ENCODE measurements around the gene DMD. TPM values are rescaled to one million over a fixed set of nuclear protein-coding genes. Genes with fewer than 3 reads are reported as not detected.

DMD gene
- total RNA-seq, 1 donor from 2014 or later = 0.64 TPM

- intact Hi-C loops (cut with micrococcal nuclease) = no loop called here
Measured at GRCh38 chrX:31255310-31256033, 1955.9 kb downstream of the DMD start.

- intact Hi-C loops (cut with micrococcal nuclease) = no loop called here
Measured at GRCh38 chrX:31252133-31252532, 1959.2 kb downstream of the DMD start.

GRCh38 chrX:31251336-31251735, 1960.0 kb downstream of the DMD start:
- intact Hi-C loops (cut with micrococcal nuclease) = no loop called here

DNA sequence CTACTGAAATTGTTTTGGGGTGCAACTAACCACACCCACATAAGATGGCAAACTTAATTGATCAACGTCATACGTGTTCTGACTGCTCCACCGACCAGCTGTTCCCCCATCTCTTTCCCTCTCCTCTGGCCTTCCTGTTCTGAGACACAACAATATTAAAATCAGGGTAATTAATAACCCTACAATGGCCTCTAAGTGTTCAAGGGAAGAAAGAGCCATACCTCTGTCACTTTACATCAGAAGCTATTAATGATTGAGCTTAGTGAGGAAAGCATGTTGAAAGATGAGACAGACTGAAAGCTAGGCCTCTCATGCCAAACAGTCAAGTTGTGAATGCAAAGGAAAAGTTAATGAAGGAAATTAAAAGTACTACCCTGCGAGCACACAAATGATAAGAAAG, 1965.6 kb downstream of the DMD start:
- intact Hi-C loops (cut with micrococcal nuclease) = no loop called here

DNA sequence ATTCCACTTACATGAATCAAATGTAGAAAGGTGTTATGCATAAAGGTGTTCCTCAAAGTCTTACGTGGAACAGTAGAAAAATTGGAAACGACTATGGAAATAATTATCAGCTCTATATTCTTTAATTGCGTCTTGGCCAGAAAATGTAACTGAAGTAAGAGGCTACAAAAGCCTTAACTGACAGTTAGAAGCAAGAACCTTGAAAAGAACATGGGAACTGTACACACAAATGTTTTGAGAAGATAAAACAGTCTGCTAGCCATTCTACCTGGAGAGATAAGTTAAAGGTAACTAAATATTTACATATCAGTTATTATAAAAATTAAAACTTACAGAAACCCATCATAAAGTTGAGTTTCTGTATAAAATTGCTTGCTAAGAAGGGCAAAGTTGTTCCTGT, 1967.5 kb downstream of the DMD start:
- intact Hi-C loops (cut with micrococcal nuclease) = no loop called here

GRCh38 chrX:31240982-31241381, 1970.4 kb downstream of the DMD start:
- intact Hi-C loops (cut with micrococcal nuclease) = no loop called here

GRCh38 chrX:31237189-31237588, 1974.2 kb downstream of the DMD start:
- intact Hi-C loops (cut with micrococcal nuclease) = no loop called here

DNA sequence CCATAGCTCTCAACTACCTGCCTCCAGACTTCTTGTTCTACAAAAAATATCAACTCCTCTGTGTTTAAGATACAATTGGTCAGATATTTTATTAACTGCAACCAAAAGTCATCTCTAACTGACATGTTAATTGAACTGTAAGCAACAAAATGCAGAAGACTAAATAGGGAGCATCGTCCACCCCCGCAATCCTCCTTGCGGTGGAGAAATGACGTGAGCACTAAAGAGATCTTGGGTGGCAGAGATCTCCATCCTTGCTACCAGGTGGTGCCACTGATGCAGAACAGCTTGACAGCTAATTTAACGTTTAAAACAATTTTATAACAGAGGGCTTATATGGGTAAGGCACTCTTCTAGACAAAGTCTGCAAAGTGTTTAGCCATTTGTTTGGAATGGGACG, 1975.1 kb downstream of the DMD start:
- intact Hi-C loops (cut with micrococcal nuclease) = no loop called here

DNA sequence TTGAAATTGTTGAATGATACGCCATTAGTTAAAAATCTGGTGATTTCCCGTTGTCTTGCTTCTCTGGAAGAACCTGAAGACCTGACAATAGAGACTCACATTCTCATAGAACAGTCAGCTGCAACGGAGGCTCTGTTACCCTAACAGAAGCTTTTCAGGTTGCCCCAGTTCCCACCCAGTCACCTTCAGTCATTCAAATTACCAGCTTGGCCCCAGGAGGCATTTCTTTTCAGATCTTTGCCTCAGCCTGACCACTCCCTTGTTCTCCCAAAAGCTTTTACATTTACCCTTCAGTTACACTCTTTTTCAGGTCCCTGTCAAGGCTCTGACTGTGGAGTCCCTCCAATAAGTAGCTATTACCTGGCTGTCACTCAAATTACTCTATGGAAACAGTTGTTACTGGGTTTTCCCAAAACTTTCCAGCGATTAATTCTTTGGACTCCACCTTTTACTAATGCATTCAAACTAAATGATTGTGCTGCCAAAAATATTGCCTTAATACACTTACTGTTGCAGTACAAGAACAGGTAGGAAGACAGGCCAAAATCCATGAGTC, 1977.3 kb downstream of the DMD start:
- intact Hi-C loops (cut with micrococcal nuclease) = no loop called here

DNA sequence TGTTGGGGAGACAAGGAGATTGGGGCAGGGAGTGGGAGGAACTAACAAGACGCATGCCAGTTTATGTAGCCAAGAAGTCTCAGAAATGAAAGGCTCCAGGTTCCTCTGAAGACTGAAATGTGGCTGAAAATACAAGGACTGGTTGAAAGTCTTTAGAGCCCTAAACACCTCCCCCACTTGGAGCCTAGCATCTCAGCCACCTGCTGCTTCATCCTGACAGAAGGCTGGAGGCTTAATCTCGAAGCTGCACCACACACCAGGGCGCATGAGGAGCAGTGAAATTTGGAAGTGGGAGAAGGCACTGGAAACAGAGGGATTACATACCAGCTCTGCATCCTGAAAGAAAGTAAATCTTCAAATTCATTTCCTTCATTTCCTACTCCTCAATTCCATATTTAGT, 1978.8 kb downstream of the DMD start:
- intact Hi-C loops (cut with micrococcal nuclease) = no loop called here

GRCh38 chrX:31228909-31229308, 1982.4 kb downstream of the DMD start:
- intact Hi-C loops (cut with micrococcal nuclease) = no loop called here

GRCh38 chrX:31228415-31228832, 1982.9 kb downstream of the DMD start:
- intact Hi-C loops (cut with micrococcal nuclease) = no loop called here

DNA sequence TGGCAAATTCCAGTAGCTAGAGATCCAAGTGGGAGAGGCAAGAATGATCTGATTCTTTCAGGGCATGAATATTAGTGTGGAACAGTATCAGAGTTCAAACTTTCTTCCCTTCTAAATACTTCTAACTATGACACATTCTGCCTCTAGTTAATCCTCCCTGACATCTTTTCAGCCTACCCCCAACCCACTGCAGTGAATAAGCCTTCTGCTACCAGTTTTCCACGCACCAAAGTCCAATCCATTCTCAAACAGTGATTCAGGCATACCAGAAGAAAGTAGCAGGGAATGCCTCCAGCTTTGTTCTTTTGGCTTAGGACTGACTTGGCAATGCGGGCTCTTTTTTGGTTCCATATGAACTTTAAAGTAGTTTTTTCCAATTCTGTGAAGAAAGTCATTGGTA, 1984.1 kb downstream of the DMD start:
- intact Hi-C loops (cut with micrococcal nuclease) = no loop called here

- intact Hi-C loops (cut with micrococcal nuclease) = no loop called here
Measured at GRCh38 chrX:31225819-31226218, 1985.5 kb downstream of the DMD start.

DNA sequence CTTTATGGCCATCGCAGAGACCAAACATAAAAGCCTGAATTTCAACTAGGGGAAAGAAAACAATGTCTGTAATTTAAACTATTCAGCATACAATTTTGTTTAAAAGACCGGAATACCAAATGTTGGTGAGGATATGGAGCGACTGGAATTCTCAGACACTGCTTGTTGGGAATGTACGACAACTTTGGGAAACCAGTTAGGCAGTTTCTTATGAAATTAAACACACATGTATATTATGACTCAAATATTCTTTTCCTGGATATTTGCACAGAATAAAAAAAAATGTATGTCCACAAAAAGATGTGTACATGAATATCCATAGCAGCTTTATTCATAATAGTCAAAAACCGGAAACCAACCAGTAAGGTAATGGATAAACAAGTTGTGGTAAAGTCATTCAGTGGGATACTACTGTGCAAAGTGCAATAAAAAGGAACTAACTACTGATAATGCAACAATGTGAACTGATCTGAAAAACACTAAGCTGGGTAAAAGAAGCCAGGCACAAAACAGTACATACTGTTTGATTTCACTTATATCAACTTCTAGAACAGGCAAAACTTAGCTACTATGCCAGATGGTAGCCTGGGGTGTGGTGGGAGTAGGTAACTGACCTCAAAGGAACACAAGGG, 1986.9 kb downstream of the DMD start:
- intact Hi-C loops (cut with micrococcal nuclease) = no loop called here

DNA sequence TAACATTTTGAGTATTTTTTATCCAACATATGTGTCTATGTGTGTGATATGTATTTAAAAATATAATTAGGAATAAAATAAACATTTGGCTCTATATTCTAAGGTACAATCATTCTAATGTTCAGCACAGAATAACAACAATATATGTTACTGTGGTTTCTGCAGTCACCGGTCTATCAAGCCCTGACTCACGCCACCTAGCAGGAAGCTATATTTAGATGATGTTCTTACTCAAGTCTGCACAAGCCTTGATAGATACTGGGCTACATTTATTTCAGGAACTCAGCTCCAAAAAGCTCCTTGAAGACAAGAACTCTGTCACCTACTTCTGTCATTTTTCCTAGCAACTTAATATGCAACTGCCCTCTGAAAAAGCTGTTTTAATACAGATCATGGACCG, 1987.5 kb downstream of the DMD start:
- intact Hi-C loops (cut with micrococcal nuclease) = no loop called here

GRCh38 chrX:31222946-31223345, 1988.4 kb downstream of the DMD start:
- intact Hi-C loops (cut with micrococcal nuclease) = no loop called here

DNA sequence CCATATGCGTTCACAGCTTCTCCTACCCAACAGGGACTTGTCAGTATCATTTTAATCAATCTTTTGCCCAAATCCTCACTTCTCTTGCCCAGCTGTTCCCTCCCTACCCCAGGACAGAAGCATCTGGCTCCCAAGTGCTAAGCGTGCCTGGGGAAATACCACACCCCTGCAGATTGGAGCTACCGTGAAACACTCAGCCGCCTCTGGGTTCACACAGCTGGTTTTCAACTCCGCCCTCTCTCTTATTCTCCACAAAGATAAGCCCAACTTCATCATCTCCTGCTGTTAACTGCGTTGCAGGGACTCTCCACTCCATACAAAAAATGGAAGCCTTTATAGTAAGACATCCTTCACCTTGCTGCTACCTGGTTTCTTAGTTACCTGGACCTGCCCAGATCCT, 1992.2 kb downstream of the DMD start:
- intact Hi-C loops (cut with micrococcal nuclease) = no loop called here

DNA sequence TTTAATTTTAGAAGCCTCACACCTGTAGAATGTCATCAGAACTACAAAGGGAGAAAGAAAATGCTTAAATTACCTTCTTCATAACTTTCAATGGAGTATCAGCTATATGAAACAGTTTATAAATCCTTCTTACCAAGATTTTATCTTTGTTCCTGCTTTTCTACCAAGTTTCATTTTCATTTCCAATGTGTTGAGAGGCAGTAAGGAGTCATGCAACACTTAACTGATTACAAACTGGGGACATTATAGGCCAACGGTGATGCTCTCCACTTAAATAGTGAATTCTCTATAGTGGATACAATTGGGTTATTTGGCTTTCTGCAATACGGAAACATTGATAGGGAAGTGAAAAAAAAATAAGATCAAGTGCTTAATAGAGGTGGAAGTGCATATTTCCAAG, 1994.3 kb downstream of the DMD start:
- intact Hi-C loops (cut with micrococcal nuclease) = no loop called here

- intact Hi-C loops (cut with micrococcal nuclease) = no loop called here
Measured at GRCh38 chrX:31215277-31215815, 1996.0 kb downstream of the DMD start.

DNA sequence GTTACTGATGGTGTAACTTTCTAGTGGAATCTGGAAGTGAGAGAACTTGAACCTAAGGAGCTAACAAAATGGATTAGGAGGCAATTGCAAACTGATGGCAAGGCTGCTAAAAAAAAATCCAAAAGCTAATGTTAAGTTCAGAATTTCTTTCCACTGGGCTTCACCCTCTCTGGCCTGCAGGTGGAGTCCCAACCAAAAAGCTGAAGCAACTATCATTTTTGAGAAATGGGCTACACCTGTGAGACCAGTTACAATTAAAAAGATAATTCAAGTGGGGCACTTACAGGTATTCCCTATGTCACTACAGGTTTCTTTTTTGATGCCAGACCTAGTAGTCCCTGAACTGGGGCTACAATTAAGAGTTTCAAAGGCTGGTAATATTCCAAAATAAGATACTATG, 1997.4 kb downstream of the DMD start:
- intact Hi-C loops (cut with micrococcal nuclease) = loop anchor here (2.0 kb wide), 1 partner anchor 445 kb away; no protein-coding TSS in a partner anchor
